ENCODE measurements around the gene SH2D3C.
"Not testable (repeated sequence)": the region's sequence is repeated elsewhere in the genome, so short reads cannot be mapped to it uniquely, and the experiment has no call there.

Gene SH2D3C

DNA sequence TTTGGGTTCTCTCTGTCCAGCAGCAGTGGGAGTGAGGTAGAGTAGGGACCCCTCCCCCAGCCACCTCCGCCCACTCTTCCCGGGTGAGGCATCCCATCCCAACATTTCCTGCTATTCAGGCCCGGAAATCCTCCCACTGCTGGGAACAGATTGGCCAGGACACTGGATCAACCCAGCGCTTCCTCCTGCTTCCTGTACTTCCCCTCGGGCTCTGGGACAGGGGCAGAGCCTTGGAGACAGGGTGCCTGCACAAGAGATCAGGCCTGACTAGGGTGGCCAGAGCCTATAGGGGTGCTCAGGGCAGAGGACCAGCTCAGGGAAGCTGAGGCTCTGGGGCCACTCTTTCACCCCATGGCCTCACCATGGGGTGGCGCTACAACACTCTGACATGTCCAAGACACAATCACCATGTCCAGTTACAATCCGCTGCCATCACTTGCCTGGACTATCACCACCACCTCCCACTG lies 14.5 kb downstream of the SH2D3C start:
- no peak for DNase-seq

- DNase-seq = peak in 1 of 2 donors; percentile 11
Observed at GRCh38 chr9:127762111-127762676, 16.3 kb downstream of the SH2D3C start.

- DNase-seq = no peak
Observed at GRCh38 chr9:127761491-127761956, 16.9 kb downstream of the SH2D3C start.

- DNase-seq = no peak
Observed at GRCh38 chr9:127761061-127761460, 17.4 kb downstream of the SH2D3C start.

DNA sequence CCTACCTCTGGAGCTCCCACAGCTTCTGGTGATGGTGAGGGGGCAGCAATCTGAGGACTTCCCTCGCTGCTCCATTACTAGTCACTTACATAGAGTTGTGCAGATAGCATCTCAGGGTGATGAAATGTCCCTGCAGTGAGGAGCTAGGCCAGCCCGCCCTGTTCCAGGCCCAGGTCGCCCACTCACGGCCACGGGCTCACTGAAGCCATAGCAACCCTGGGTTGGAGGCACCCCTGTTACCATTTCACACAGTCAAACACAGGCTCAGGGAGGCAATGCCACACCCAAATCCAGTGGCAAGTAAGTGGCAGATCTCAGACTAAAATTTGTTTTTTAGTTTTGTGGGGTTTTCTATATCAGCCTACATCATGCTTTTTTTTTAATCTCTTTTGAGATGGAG lies 19.6 kb downstream of the SH2D3C start:
- DNase-seq = no peak

- DNase-seq = not testable (repeated sequence)
Observed at GRCh38 chr9:127756776-127757175, 21.7 kb downstream of the SH2D3C start.

DNA sequence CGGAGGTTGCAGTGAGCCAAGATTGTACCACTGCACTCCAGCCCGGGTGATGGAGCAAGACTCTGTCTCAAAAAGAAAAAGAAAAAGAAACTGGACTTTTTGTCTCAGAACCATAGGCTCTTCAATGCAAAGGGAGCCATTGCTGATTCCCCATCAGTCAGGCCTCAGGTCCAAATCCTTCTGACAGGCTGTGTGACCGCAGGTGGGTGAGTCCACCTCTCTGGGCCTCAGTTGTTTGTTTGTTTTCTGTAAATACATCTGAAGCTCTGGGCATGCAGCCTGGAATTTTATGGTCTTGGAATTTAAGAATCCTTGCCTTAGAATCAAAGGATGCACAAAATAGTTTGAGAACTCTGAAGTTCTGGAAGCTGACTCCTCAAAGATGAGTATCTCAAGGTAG lies 22.2 kb downstream of the SH2D3C start:
- DNase-seq = no peak

DNA sequence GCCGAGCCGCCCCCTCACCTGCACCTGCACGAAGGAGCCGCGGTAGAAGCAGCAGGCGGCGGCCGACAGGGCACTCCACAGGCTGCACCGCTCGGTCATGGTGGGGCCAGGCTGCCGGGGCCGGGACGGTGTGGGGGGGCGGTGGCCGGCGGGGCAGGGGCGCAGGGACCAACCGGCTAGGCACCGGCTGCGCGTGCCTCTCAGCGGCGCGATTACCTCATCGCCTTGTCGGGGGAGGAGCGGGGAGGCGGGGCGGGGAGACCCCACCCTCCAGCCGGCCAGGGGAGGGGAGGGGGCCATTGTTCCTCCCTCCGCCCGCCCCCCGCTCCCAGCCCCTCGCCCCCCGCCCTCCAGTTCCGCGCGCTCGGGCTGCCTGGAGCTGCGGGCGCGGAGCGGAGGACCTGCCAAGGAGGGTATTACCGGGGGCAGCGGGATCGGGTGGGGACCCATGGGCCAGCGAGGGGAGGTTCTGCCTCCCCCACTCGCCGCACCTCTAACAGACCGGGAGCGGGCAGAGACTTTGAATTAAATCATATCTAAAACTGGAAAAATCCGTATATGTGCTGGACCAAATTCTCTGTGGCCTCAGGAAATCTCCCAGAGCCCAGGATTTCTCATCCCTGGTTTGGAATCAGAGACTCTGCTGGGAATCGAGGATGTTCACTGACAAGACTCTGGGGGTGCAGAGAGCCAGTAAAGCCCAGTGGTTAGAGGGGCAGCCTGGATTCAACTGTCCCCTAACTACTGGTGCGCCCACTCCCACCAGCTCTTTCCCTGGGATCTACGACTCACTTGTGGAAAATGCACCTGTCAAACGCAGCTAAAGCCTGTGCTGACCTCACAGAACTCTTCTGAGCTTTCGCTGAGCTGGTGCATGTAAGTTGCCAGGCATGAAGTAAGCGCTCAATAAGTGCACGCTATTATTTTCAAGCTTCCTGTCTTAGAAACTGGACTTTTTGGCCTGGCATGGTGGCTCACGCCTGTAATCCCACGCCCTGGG lies 23.1 kb downstream of the SH2D3C start:
- DNase-seq = no peak

DNA sequence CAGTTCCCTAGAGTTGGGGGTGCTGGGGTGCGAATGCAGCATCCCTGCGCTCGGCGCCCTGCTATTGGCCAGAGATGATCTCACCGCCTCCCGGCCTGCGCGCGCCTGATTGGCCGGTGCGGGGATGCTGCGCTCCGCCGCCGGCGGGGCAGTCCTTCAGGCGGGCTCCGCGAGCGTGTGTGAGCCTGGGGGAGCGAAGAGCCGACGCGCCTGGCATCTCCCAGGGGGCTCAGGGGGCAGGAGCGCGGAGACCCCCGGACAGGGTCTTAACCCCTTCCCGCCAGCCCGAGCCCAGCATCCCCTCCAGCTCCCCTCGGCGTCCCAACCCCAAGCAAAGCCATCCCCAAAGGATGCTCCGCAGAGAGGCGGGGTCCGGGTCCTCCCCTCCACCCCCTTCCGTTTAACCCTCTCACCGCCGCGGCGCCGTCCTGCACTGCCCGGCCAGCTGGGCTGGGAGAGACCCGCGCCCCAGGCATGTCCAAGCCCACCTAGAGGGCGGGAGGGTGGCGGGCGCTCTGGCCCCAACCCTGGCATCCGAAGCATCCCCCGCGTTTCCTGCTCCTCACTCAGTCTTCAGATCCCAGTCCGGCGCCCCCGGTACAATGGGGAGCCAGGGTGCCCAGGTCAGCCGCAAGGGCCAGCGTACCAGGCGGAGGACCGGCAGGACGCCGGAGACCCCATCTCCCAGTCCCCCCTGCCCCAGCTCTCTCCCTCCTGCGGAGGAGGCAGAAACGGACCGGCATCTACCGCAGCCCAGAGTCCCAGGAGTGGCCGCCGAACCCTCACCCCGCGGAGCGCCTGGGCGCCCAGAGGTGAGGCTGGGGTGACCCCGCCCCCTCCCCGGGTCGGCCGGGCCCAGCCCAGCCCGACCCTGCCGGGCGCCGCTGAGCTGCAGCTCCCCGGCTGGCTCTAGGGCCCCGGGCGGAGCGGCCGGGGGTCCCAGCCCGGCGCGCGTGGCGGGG lies 24.1 kb downstream of the SH2D3C start:
- DNase-seq = no peak

- DNase-seq = no peak
Observed at GRCh38 chr9:127753622-127754021, 24.8 kb downstream of the SH2D3C start.

- no peak for DNase-seq
Observed at GRCh38 chr9:127753148-127753547, 25.3 kb downstream of the SH2D3C start.

GRCh38 chr9:127751269-127752054 lies 27.0 kb downstream of the SH2D3C start:
- no peak for DNase-seq

DNA sequence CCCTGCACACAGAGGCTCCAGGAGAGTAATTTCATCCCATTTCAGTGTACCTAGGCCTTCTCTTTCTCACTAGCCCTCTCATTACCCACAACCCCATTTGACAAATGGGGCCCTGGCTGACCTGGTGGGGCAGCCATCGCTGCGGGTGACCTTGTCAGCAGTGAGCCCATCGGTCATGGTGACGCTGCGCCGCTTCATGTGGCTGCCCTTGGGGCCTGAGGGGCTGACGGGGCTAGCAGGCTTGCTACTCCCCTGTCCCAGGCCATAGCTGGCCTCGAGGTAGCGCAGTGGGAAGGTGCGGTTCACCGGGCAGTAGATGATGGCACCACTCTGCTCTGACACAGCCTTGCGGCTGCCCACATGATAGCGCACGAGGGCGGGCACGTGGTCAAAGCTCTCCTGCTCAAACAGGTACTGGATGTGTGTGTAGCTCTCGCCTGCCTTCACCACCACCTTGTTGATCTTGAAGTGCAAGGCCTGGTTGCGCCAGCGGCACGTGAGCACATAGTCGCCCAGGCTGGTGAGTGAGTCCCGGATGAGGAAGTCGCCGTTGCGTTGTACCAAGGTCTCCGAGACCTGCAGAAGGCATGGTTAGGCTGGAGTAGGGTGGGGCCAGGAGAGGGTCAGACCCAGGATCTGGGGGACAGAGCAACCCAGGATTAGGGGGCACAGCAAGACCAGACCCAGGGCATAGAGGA lies 29.2 kb downstream of the SH2D3C start:
- DNase-seq = no peak

DNA sequence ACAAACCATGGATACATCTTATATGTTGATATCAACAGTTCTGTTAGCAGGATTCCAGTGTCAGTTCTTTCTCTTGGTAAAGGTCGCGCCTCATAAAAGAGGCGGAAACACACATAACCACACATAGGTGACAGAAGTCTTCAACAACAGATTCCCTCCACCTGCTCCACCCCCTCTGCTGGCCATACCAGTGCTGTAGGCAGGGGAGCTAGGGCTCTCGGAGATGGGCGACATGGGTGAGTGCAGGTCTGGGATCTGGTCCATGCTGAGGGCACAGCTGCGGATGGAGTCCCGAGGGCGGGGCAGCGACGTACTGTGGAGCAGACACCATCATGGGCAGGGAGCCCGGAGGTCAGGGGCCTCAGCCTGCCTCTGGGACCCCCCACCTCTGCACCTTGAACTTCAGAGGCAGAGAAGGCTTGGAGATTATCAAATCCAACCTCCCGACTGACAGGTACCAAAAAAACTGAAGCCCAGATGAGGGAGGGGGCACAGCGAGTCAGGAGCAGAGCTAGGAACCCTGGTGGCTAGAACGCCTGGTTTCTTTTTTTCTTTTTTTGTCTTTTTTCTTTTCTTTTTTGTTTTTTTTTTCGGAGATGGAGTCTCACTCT lies 31.4 kb downstream of the SH2D3C start:
- DNase-seq = no peak

DNA sequence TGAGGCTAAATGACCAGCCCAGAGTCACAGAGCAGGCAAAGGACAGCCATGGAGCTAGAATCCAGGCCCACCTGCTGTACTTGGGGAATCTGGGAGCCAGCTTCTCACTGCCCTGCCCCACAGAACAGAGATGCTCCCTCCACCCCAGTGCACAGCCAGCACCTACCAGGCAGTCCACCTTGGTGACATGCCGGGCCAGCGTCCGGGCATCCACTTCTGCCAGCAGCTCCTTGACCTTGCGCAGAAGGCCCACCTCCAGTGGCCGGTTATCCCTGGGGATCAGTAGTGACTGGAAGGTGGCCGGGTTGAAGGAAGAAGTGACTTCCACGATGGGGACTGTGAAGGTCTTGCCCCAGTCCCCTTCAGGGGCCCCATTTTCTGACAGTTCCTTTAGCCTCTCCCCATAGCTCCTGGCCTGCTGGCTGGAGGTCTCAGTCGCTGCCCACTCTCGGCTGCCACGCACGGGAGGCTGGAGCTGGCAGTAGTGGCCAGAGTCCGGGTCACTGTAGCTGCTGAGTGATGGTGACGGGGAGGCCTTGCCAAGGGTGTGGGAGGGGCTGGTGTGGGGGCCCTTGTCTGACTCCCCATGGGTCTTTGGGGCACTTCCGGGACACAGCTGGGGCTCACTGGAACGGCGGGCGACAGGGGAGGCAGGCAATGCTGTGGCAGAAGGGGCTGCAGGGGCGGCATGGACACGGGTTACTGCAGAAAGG lies 33.9 kb downstream of the SH2D3C start:
- DNase-seq = no peak

- DNase-seq = no peak
Observed at GRCh38 chr9:127742435-127743088, 35.9 kb downstream of the SH2D3C start.

DNA sequence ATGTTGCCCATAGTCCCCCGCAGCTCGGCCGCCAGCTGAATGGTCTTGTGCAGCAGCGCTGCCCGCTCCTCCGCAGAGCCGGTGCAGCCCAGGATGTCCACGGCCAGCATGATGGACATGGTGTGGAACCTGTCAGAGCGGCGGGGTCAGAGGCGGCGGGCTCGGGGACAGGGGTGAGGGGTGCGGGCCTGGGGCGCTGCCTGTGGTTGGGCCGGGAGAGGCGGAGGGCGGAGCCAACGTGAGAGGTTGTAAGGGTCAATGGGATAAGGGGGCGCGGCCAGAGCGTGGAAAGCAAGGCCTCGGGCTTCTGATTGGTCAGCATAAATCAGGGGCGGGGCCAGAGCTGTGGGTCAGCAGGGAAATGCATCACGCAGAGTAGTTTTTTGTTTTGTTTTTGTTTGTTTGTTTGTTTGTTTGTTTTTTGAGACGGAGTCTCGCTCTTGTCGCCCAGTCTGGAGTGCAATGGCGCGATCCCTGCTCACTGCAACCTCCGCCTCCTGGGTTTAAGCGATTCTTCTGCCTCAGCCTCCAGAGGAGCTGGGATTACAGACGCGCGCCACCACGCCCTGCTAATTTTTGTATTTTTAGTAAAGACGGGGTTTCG lies 36.5 kb downstream of the SH2D3C start:
- DNase-seq = no peak

- DNase-seq = no peak
Observed at GRCh38 chr9:127739614-127740330, 38.7 kb downstream of the SH2D3C start.

DNA sequence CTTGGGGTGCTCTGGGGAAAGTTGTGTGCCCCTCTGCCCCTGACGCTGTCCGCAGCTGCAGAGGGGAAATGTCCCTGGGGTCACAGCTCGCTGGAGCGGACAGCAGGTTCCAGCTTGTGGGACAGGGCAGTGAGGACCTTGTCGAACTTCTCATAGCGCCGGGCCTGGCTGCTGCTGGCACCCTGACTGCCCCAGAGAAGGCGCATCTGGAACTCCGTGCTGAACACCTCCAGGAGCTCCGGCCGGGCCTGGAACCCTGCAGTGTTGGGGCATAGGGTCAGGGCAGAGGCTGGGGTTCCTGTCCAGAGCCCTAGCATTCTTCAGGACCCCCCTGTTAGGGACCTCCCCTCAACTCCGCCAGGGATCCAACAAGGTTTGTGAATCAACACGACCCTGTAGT lies 39.8 kb downstream of the SH2D3C start:
- DNase-seq = no peak

Data from bone marrow (tissue), 2 donors.